ENCODE measurements around the gene MLKL. TPM values are rescaled to one million over a fixed set of nuclear protein-coding genes. Genes with fewer than 3 reads are reported as not detected.

MLKL gene
- total RNA-seq, 2 donors from 2014 or later: 33.8 to 44.8 TPM

- Mint-ChIP-seq H3K4me1 (peaks cover 19% of the 10 kb centered on the region), H3K27ac (peak overlapping the region; percentile 62), H3K4me3 (no peak overlapping the region), H3K36me3 (ENCODE audit: low read depth) (peaks cover 4% of the 10 kb centered on the region), H3K27me3 (no peaks in the 10 kb centered on the region)
- DNase-seq: no peak
- H3K9me3 ChIP-seq (ENCODE audit: control insufficient read depth, low read length, poor library complexity, severe bottlenecking): no peaks in the 10 kb centered on the region
- ATAC-seq: no peak
Measured at GRCh38 chr16:74649839-74650504, 50.7 kb downstream of the MLKL start.

- Mint-ChIP-seq H3K27me3 (no peaks in the 10 kb centered on the region), H3K4me1 (no peaks in the 10 kb centered on the region), H3K27ac (peak overlapping the region; percentile 53), H3K4me3 (no peak overlapping the region), H3K36me3 (ENCODE audit: low read depth) (no peaks in the 10 kb centered on the region)
- no peak for DNase-seq
- no peak for ATAC-seq
- H3K9me3 ChIP-seq (ENCODE audit: control insufficient read depth, low read length, poor library complexity, severe bottlenecking): no peaks in the 10 kb centered on the region
Measured at GRCh38 chr16:74641969-74642368, 58.7 kb downstream of the MLKL start.

- Mint-ChIP-seq H3K36me3 (ENCODE audit: low read depth) (peaks cover 2% of the 10 kb centered on the region), H3K27ac (peak overlapping the region; percentile 62), H3K27me3 (no peaks in the 10 kb centered on the region), H3K4me3 (no peak overlapping the region), H3K4me1 (no peaks in the 10 kb centered on the region)
- no peak for ATAC-seq
- no peak for DNase-seq
- H3K9me3 ChIP-seq (ENCODE audit: control insufficient read depth, low read length, poor library complexity, severe bottlenecking): no peaks in the 10 kb centered on the region
Measured at GRCh38 chr16:74637742-74638453, 62.8 kb downstream of the MLKL start.

GRCh38 chr16:74635303-74635702 is 65.4 kb downstream of the MLKL start:
- no peak overlapping the region for H3K27ac Mint-ChIP-seq
- H3K36me3 Mint-ChIP-seq (ENCODE audit: low read depth): peaks cover 5% of the 10 kb centered on the region
- DNase-seq (no peak), ATAC-seq (no peak)
- H3K9me3 ChIP-seq (ENCODE audit: control insufficient read depth, low read length, poor library complexity, severe bottlenecking): no peaks in the 10 kb centered on the region
- no peaks in the 10 kb centered on the region for H3K4me1 Mint-ChIP-seq
- H3K4me3 Mint-ChIP-seq: no peak overlapping the region
- H3K27me3 Mint-ChIP-seq: no peaks in the 10 kb centered on the region

- Mint-ChIP-seq H3K27ac (no peak overlapping the region), H3K4me1 (no peaks in the 10 kb centered on the region), H3K27me3 (no peaks in the 10 kb centered on the region), H3K36me3 (ENCODE audit: low read depth) (peaks cover 8% of the 10 kb centered on the region), H3K4me3 (peak overlapping the region; percentile 25)
- no peak for DNase-seq
- no peaks in the 10 kb centered on the region for H3K9me3 ChIP-seq (ENCODE audit: control insufficient read depth, low read length, poor library complexity, severe bottlenecking)
- no peak for ATAC-seq
Measured at GRCh38 chr16:74633686-74634085, 67.0 kb downstream of the MLKL start.

- H3K4me3 Mint-ChIP-seq: no peak overlapping the region
- no peaks in the 10 kb centered on the region for H3K27me3 Mint-ChIP-seq
- peak overlapping the region; percentile 86 for H3K27ac Mint-ChIP-seq
- H3K9me3 ChIP-seq (ENCODE audit: control insufficient read depth, low read length, poor library complexity, severe bottlenecking): no peaks in the 10 kb centered on the region
- peaks cover 12% of the 10 kb centered on the region for H3K36me3 Mint-ChIP-seq (ENCODE audit: low read depth)
- no peak for DNase-seq
- peaks cover 13% of the 10 kb centered on the region for H3K4me1 Mint-ChIP-seq
- no peak for ATAC-seq
Measured at GRCh38 chr16:74627506-74628220, 73.0 kb downstream of the MLKL start.

- H3K4me3 Mint-ChIP-seq: no peak overlapping the region
- ATAC-seq: no peak
- H3K9me3 ChIP-seq (ENCODE audit: control insufficient read depth, low read length, poor library complexity, severe bottlenecking): no peaks in the 10 kb centered on the region
- H3K4me1 Mint-ChIP-seq: peaks cover 13% of the 10 kb centered on the region
- peak overlapping the region; percentile 86 for H3K27ac Mint-ChIP-seq
- peaks cover 9% of the 10 kb centered on the region for H3K36me3 Mint-ChIP-seq (ENCODE audit: low read depth)
- no peaks in the 10 kb centered on the region for H3K27me3 Mint-ChIP-seq
- no peak for DNase-seq
Measured at GRCh38 chr16:74626741-74627416, 73.8 kb downstream of the MLKL start.

- H3K36me3 Mint-ChIP-seq (ENCODE audit: low read depth): peaks cover 9% of the 10 kb centered on the region
- H3K27ac Mint-ChIP-seq: no peak overlapping the region
- no peak overlapping the region for H3K4me3 Mint-ChIP-seq
Measured at GRCh38 chr16:74625500-74626350, 74.9 kb downstream of the MLKL start.

GRCh38 chr16:74623839-74624235 is 76.8 kb downstream of the MLKL start:
- no peaks in the 10 kb centered on the region for H3K9me3 ChIP-seq (ENCODE audit: control insufficient read depth, low read length, poor library complexity, severe bottlenecking)
- H3K4me3 Mint-ChIP-seq: no peak overlapping the region
- H3K36me3 Mint-ChIP-seq (ENCODE audit: low read depth): peaks cover 6% of the 10 kb centered on the region
- ATAC-seq: no peak
- H3K4me1 Mint-ChIP-seq: peaks cover 13% of the 10 kb centered on the region
- H3K27ac Mint-ChIP-seq: no peak overlapping the region
- DNase-seq: no peak
- no peaks in the 10 kb centered on the region for H3K27me3 Mint-ChIP-seq

More at GRCh38 chr16:74625500-74626350, 74.9 kb downstream of the MLKL start:
- no peak for ATAC-seq
- H3K27me3 Mint-ChIP-seq: no peaks in the 10 kb centered on the region
- no peak for DNase-seq
- H3K9me3 ChIP-seq (ENCODE audit: control insufficient read depth, low read length, poor library complexity, severe bottlenecking): no peaks in the 10 kb centered on the region
- H3K4me1 Mint-ChIP-seq: peaks cover 13% of the 10 kb centered on the region

GRCh38 chr16:74623214-74623838 is 77.3 kb downstream of the MLKL start:
- Mint-ChIP-seq H3K4me3 (no peak overlapping the region), H3K27me3 (no peaks in the 10 kb centered on the region), H3K4me1 (peaks cover 13% of the 10 kb centered on the region), H3K27ac (peak overlapping the region; percentile 82), H3K36me3 (ENCODE audit: low read depth) (peaks cover 6% of the 10 kb centered on the region)
- DNase-seq (no peak), ATAC-seq (peak; percentile 76)
- no peaks in the 10 kb centered on the region for H3K9me3 ChIP-seq (ENCODE audit: control insufficient read depth, low read length, poor library complexity, severe bottlenecking)

GRCh38 chr16:74622005-74622404 is 78.7 kb downstream of the MLKL start:
- no peak overlapping the region for H3K27ac Mint-ChIP-seq
- H3K4me1 Mint-ChIP-seq: peaks cover 15% of the 10 kb centered on the region
- H3K36me3 Mint-ChIP-seq (ENCODE audit: low read depth): peaks cover 2% of the 10 kb centered on the region

More at GRCh38 chr16:74622005-74622404, 78.7 kb downstream of the MLKL start:
- ATAC-seq (no peak), DNase-seq (no peak)
- no peaks in the 10 kb centered on the region for H3K27me3 Mint-ChIP-seq
- H3K4me3 Mint-ChIP-seq: no peak overlapping the region
- H3K9me3 ChIP-seq (ENCODE audit: control insufficient read depth, low read length, poor library complexity, severe bottlenecking): no peaks in the 10 kb centered on the region
